Suppressor macrophage treated with lipopolysaccharide for 1 hour (primary cell): ENCODE data around the gene TSACC.
"Not testable (repeated sequence)": the region's sequence is repeated elsewhere in the genome, so short reads cannot be mapped to it uniquely, and the experiment has no call there.

ENCODE experiments used
- DNase-seq, 3 donors: peaks; one replicate each; pipeline ENCODE4 v3.0.0-alpha.2; 2020 to 2022

Gene TSACC

DNA sequence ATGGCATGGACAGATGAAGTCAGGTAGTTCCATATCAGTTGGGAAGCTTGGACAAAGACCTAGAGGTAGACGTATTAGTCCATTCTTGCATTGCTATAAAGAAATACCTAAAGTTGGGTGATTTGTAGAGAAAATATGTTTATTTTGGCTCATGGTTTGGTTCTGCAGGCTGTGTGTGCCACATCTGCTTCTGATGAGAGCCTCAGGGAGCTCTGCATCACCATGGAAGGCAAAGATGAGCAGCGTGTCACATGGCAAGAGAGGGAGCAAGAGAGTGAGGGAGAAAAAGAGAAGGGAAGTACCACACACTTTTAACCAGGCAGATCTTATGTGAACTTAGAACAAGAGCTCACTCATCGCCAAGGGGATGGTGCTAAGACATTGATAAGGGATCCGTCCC is 9.0 kb downstream of the TSACC start:
- DNase-seq, result no peak

DNA sequence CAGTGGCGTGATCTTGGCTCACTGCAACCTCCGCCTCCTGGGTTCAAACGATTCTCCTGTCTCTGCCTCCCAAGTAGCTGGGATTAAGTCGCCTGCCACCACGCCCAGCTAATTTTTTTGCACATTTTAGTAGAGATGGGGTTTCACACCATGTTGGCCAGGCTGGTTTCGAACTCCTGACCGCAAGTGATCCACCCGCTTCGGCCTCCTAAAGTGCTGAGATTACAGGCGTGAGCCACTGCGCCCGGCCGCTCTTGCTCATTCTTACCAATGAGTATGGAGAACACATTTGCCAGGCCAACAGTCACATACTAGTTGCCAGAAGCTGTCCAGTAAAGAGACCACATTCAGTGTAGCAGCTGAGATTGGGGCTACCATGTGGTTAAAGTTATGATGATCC is 14.2 kb downstream of the TSACC start:
- DNase-seq, result not testable (repeated sequence)

DNA sequence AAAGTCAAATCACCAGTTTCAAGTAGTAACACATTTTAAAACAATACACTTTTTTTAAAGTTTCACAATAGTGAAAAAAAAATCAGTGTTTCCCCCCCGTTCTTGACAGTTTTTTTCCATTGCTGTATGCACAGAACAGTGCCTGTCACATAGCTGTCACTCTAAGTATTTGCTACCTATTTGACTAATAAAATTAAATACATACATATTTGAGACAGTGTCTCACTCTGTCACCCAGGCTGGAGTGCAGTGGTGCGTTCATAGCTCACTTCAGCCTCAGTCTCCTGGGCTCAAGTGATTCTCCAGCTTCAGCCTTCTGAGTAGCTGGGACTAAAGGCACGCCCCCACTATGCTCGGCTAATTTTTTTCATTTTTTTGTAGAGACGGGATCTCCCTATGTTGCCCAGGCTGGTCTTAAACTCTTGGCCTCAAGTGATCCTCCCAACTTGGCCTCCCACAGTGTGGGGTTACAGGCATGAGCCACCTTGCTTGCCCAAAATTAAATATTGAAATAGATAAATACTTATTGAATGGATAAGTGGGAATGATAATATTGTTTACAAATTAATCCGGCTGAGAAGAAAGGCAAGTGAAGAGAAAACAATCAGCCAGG is 18.0 kb downstream of the TSACC start:
- no peak for DNase-seq

DNA sequence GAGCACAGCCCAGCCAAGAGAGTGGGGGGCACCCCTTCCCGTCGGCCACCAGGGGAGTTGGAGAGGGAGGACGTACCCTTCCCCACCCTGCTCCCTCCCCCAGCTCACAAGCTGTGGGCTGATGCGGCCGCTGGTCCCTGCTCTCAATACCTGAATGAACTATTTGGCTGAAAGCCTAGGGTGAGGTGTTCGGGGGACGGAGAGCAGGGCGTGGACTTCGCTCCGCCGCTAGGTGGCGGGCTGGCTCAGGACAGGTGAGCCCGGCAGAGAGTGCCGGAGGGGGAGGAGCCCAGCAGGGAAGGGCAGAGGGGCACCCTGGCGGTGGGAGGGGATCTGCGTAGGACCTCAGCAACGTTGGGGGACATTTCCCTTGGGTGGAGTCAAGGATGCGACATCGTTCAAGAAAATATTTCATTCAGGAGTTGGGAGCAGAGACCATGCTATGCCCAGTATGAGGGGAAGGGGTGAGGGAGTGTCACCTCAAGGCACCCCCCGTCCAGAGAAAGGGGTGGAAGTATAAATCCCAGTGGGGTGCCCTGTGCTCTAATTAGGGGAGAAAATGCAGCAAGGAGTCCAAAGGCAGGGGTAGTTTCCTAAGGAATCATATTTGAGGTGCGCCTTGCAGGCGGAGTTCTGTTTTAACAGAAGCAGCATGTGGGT is 18.7 kb downstream of the TSACC start:
- peak; percentile 33 to 70 (median 47) for DNase-seq

DNA sequence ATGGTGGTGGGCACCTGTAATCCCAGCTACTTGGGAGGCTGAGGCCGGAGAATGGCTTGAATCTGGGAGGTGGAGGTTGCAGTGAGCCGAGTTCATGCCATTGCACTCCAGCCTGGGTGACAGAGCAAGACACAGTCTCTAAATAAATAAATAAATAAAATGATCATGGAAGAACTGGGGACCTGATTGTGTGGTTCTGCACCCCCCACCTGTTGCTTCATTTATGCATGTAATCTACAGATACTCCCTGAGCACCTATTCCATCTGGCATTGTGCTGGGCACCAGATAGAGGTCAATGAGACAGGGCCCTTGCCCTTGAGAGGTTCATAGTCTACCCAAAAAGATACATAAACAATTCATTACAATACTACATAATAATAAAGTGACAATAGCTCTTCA is 19.7 kb downstream of the TSACC start:
- no peak for DNase-seq

DNA sequence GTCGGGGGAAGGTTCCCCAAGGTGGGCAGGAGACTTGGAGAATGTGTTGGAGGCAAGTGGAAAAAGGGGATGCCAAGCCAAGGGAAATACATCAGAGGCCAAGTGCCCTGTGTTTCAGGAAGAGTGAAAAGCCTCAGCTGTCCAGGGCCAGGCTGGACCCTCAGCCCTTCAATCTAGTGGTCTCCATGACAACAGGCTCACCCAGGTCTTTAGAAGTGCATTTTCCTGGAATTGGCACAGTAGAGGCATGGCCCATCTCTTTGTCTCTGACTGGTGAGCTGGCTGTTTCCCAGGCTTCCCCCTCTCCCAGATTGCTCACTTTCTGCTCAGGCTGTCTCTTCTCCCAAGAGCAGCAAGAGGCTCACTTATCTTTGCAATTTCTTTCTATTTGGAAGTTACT is 20.3 kb downstream of the TSACC start:
- DNase-seq, result no peak

DNA sequence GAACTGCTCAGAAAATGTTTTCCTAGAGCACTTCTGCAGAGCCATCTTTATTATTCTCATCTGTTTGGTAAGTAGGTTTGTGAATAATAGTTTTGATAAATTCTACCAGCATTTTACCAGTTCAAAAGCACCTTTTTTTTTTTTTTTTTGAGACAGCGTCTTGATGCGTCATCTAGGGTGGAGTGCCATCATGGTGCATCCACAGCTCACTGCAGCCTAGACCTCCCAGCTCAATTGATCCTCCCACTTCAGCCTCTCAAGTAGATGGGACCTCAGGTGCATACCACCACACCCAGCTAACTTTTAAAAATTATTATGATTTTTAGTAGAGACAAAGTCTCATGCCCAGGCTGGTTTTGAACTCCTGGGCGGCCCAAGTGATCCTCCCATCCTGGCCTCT is 20.9 kb downstream of the TSACC start:
- DNase-seq, result no peak

DNA sequence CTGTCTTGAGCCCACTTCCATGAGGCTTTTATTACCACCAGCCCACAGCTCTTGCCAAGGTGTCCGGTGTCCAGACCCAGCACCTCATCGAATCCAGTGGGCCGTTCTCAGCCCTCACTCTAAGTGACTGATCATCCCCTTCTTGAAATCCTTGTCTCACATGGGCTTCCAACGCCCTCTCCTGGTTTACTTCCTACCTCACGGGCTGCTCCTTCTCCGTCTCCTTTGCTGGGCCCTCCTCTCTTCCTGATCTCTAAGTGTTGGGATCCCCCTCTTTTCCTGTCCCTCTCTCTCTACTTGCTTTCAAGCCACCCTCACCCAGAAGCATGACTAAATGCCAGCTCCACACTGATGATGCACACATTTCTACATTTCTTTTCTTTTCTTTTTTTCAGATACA is 21.6 kb downstream of the TSACC start:
- peak in 1 of 3 donors; percentile 56 for DNase-seq

DNA sequence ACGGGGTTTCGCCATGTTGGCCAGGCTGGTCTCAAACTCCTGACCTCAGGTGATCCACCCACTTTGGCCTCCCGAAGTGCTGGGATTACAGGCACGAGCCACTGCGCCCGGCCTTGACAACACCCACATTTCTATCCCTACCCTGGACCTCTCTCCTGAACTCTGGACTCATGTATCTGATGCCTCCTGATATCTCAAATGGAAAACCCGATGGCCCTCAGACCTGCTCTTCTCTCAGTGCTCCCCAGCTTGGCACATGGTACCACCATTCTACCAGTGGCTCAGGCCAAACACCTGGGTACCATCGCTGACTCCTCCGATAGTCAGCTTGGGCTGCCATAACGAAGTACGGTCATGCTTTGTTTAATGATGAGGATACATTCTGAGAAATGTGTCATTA is 22.2 kb downstream of the TSACC start:
- no peak for DNase-seq

DNA sequence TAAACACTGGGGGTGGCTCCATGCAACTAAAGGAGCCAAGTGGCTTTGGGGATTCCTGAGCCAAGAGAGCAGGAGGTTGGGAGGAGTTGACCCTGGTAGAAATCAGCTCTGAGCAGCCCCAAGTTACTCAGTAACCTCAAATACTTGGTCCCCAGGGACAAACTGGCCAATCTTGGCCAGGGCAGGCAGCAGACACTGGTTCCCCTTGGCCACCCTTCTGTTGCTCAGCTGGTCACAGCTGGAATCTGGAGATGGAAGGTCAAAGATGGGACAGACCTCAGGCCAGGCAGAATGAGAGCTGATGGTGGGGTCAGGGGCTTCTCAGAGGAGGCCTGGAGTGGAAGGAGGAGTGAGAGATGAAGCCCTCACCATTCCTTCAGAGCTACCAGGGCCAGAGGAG is 27.4 kb downstream of the TSACC start:
- no peak for DNase-seq

DNA sequence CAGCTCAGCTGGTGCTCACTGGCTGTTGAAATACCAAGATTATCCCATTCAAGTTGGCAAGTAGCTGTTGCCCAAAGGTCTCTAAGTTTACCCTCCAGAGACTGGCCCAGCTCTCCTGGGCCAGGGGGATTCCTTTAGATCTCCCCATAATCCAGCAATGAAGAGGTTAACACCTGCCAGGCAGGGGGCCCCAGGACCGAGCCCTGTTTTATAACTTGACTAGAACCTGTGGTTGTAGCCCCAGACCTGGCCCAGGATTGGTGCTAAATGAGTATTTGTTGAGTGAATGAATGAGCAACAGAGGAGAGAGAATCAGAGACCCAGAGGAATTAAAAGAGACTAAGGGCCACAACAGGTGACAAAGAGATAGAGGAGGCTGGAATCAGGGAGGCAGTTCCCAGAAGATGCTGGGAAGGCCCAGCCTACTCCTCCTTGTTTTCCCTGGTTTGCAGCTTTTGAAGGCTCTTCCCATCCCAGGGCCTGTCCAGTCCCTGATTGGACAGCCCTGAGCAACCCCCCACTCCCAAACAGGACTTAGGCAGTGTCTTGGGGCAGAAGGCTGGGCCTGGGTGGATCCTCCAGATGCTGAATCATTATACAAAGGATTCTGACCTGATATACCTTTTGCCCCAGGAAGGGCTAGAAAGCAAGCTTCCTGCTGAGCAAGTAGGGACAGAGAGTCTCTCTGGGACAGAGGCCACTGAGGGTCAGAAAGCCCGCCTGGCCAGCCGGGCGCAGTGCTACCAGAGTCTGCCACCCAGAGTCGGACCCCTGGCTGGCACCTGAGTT is 28.2 kb downstream of the TSACC start:
- no peak for DNase-seq

DNA sequence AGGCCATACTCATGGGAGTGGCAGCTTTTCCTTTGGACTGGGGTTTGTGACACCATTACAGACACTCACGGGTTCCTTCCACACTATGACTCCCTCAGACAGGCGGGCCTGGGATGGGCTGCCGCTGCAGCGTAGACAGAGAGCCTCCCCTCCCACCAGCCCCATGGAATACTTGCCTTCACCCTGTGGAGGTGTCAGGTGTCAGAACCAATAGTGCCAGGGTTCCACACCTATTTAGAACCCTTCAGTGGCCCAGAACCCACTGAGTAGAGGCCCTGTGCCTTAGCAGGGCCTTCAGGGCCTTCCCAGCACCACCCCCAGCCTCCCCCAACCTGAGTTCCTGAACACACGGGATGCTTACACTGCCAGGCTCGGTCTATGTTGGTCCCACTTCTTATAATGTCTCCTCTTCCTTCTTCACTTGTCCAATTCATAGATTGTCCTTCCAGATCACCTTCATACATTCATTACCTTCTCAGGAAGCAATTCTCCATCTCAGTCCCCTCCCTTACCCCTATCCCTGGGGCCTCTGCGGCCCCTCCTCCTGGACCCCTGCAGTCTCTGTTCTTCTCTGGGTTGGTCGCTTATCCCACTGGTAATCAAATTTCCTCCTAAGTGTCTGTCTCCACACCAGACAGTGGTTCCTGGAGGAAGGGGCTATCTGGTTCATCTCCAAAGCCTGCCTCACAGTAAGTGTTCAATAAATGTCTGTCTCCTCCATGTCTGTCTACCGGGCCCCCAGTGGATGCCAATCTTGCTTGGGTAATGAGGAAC is 29.2 kb downstream of the TSACC start:
- DNase-seq, result no peak

DNA sequence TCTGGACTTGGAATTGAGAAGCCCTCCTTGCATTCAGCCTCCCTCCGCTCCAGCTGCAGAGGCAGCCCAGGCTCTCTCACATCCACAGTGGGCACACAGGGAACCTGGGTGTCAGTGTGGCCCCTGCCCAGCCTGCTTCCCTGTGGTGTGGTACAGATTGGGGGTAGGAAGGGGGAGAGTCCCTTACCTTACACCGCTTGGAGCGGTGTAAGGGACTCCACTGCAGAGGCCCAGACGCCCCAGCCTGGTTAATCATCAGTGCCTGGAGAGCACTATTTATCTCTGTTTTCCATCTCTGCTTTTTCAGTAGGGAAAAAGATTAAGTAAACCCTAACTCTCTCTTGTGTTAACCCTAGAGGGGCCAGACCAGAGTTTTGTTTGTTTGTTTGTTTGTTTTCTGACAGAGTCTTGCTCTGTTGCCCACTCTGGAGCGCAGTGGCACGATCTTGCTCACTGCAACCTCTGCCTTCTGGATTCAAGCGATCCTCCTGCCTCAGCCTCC is 29.9 kb downstream of the TSACC start:
- DNase-seq, result no peak

DNA sequence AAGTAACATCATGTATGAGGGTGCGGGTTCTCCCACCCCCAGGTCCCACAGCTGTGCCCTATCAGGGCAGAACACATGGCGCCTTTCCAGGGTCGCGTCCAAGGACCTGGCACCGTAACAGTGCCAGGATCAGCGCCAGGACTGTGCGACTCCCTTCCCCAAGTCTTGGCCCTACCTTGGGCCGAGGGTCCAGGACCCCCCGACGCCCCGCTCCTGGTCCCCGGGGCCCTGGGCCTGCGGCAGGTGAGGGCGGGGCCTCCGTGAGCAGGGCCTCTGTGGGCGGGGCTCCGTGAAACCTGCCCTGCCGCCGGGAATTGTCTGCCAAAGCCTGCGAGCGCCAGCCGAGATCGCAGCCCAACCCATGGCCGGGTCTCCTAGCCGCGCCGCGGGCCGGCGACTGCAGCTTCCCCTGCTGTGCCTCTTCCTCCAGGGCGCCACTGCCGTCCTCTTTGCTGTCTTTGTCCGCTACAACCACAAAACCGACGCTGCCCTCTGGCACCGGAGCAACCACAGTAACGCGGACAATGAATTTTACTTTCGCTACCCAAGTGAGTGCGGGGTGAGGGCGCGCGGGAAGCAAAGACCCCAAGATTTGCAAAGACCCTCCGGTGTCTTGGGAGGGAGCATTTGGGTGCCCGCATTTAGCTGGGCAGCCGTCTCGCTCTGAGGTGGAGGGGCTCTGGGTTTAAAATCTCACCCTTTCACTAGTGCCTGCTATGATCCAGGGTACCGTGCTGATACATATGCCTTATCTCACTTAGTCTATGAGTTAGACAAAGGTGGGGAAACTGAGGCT is 30.8 kb downstream of the TSACC start, which contains the start of gene RHBG:
Gene RHBG (plus strand): TSS at position 323 of the 796 bp plus-strand sequence. CDS start 39 bp downstream, at position 362.
- peak; percentile 48 to 78 (median 62) for DNase-seq

DNA sequence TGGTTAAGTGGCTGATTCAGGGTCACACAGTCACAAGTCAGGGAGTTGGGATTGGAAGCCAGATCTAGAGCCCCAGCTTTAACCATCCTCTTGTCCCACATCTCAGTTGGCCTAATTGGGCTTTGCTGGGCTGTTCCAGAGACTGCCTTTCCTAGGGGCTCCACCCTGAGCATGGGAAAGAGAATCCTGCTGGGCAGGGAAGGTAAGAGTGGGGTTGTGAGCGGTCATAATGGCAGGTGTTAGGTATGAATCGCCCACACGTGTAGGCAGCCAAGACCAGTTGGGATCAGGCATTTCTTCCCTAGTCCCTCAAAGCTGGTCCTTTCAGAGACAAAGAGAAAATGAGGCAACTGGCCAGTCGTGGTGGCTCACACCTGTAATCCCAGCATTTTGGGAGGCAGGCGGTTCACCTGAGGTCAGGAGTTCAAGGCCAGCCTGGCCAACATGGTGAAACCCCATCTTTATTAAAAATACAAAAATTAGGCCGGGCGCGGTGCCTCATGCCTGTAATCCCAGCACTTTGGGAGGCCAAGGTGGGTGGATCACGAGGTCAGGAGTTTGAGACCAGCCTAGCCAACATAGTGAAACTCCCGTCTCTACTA is 31.5 kb downstream of the TSACC start:
- DNase-seq, result not testable (repeated sequence)

DNA sequence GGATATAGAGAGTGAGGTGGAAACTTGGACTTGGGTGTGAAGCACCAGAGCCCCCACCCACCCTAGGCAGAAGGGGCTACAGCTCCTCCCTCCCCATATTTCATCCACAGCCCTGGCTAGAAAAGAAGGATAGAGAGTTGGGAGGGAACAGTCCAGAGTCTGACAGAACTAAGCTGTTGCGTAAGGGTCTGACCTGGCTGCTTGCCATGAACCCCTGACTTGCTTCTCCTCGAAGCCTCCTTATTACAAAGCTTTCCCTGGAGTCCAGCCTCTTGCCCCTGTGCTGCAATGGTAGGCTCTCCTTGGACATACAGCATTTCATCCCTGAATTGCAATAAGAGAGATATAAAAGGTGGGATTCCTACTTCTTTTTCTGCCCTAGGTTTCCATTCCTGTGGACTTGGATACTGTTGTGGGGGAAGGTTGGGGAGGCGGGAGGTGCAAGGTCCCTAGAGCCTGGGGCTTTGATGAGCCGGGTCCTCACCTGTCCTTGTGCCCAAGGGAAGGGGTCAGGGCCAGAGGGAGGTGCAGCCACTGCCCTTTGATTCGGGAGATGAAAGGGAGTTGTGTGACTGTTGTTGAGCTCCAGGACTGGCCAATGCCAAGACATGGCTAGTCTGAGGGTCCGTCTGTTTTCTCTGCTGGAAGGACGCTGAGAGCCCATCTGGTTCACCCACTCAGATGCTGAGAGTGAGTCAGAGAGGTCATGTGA is 33.4 kb downstream of the TSACC start:
- DNase-seq, result peak; percentile 68 to 82 (median 79)

DNA sequence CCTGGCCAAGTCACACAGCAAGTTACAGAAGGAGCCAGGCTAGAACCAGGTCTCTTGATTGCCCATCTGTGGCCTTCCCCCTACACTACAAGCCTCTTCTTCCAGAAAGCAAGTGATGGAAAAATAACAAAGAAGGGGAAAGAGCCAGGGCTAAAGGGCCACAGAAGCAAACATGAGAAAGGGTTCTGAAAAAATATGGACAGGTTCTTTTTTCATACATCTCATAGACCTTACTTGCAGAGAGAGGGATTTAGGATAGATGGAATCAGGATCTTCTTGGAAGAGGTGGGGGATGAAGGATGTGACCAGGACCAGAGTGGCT is 33.9 kb downstream of the TSACC start:
- peak in 2 of 3 donors; percentile 77 to 78 for DNase-seq

DNA sequence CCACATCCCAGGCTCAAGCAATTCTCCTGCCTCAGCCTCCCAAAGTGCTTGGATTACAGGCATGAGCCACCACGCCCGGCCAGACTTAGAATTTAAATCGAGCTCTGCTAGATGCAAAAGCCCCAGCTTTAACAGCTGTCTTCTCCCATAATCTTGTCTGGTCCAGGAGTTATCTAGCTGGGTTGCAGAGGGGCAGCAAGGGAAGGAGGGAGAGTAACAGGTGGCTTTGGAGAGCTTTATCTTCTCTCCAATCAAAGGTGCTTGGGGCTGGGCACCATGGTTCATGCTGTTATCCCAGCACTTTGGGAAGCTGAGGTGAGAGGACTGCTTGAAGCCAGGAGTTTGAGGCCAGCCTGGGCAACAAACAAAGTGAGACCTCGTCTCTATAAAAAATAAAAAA is 34.5 kb downstream of the TSACC start:
- no peak for DNase-seq

DNA sequence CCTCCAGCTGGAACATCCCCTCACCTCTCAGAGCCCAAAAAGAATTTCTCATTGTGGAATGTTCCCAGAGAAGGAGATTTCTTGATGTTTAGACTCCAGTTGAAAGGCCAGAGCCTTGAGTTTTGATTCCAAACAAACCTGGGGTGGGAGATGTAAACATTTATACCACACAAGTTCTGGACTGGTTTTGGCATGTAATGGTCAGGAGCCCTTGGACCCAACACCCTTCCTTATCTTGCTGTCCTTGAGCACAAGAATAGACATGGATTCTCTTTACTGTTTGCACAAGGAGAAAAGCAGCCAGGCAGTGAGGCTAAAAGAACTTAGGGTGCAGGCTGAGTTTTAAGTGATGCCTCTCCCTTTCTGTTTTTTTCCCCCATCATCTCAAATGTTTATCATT is 35.2 kb downstream of the TSACC start:
- DNase-seq, result no peak

DNA sequence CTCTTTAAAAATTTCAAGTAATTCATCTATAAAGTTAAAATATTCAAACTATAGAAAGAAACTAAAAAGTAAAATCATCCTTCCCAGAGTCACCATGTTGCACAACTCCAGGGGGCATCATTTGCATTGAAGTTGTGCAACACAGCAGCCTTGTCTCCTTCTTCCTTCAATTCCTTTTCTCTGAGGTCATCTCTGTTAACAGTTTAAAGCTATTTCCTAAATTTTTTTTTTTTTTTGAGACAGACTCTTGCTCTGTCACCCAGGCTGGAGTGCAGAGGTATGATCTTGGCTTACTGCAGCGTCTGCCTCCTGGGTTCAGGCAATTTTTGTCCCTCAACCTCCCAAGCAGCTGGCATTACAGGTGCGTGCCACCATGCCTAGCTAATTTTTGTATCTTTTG is 37.8 kb downstream of the TSACC start:
- DNase-seq, result peak; percentile 80 to 91 (median 91)
